ENCODE data around the gene NOS1AP.

- TF ChIP-seq, protein P1, sequence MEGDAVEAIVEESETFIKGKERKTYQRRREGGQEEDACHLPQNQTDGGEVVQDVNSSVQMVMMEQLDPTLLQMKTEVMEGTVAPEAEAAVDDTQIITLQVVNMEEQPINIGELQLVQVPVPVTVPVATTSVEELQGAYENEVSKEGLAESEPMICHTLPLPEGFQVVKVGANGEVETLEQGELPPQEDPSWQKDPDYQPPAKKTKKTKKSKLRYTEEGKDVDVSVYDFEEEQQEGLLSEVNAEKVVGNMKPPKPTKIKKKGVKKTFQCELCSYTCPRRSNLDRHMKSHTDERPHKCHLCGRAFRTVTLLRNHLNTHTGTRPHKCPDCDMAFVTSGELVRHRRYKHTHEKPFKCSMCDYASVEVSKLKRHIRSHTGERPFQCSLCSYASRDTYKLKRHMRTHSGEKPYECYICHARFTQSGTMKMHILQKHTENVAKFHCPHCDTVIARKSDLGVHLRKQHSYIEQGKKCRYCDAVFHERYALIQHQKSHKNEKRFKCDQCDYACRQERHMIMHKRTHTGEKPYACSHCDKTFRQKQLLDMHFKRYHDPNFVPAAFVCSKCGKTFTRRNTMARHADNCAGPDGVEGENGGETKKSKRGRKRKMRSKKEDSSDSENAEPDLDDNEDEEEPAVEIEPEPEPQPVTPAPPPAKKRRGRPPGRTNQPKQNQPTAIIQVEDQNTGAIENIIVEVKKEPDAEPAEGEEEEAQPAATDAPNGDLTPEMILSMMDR (IDR thresholded peaks at IDR 0.05; ENCODE audit: extremely low read depth in 1 of 2, insufficient read depth in 1 of 2, low read depth in 1 of 2, low read length in 2 of 2) = no peak
- TF ChIP-seq MAX (IDR thresholded peaks at IDR 0.05; ENCODE audit: insufficient read depth, insufficient read length) (no peak), EZH2 (IDR thresholded peaks at IDR 0.05; ENCODE audit: borderline replicate concordance, low read depth, low read length, severe bottlenecking) (no peak), JUN (IDR thresholded peaks at IDR 0.05; ENCODE audit: borderline replicate concordance, insufficient read depth, insufficient read length, low read depth) (no peak), POLR2A (IDR thresholded peaks at IDR 0.05; ENCODE audit: low read depth, low read length) (no peak)
Measured at GRCh38 chr1:162145280-162145965, 75.9 kb downstream of the NOS1AP start.
